Caco-2 (cell line): Measurements from ENCODE around the gene BNIP2. TPM values are rescaled to one million over a fixed set of nuclear protein-coding genes. Genes with fewer than 3 reads are reported as not detected.

ENCODE experiments used
- BruUV-seq: library from RNA; stranded (reverse); fragments of 400-500 nt; replicated peaks from 2 replicates; lab custom pipeline; 2021; lab: Mats Ljungman, UMichigan
- CTCF ChIA-PET: fragments of 300-600 bp; sonication (Branson Sonifier 250); formaldehyde crosslinking; loops from one replicate; lab custom pipeline; 2022; ENCODE audit warnings: antibody characterized with exemption; lab: Charles Lee
- POLR2A ChIA-PET: fragments of 300-600 bp; sonication (Branson Sonifier 250); formaldehyde crosslinking; loops from one replicate; lab custom pipeline; 2022; ENCODE audit warnings: antibody characterized with exemption; lab: Charles Lee
- DNase-seq, 2 experiments: peaks; one replicate each; pipeline versions ENCODE4 v3.0.0 to v3.0.0-alpha.2; 2020 to 2022
- H3K27me3 ChIP-seq: replicated peaks from 2 replicates; pipeline ENCODE4 v1.6.0; 2011; ENCODE audit warnings: low read length; ENCODE audit not compliant: control insufficient read depth, insufficient read depth
- H3K36me3 ChIP-seq: 2 replicates; pipeline ENCODE4 v1.5.1; 2011; ENCODE audit warnings: low read length; ENCODE audit not compliant: control insufficient read depth, insufficient read depth
- H3K4me1 ChIP-seq: fragments of 250-450 bp; sonication (Bioruptor Pico); 2 replicates; pipeline ENCODE4 v1.5.1; 2020; ENCODE audit warnings: mild to moderate bottlenecking
- H3K4me3 ChIP-seq: 2 replicates; pipeline ENCODE4 v1.5.1; 2011; ENCODE audit warnings: low read depth, mild to moderate bottlenecking, control low read depth, low read length
- H3K9me3 ChIP-seq: fragments of 250-450 bp; sonication (Bioruptor Pico); 2 replicates; pipeline ENCODE4 v1.5.1; 2020; ENCODE audit warnings: mild to moderate bottlenecking, moderate library complexity
- H3K27ac Mint-ChIP-seq: one replicate; pipeline ENCODE4 v1.8.0; 2022; ENCODE audit warnings: mixed read lengths; ENCODE audit not compliant: unreplicated experiment
- H3K27me3 Mint-ChIP-seq: one replicate; pipeline ENCODE4 v1.8.0; 2022; ENCODE audit warnings: mixed read lengths; ENCODE audit not compliant: insufficient read depth, unreplicated experiment
- H3K36me3 Mint-ChIP-seq: one replicate; pipeline ENCODE4 v1.8.0; 2022; ENCODE audit warnings: mild to moderate bottlenecking, mixed read lengths; ENCODE audit not compliant: insufficient read depth, unreplicated experiment
- H3K4me1 Mint-ChIP-seq: one replicate; pipeline ENCODE4 v1.8.0; 2022; ENCODE audit warnings: low read depth, mixed read lengths; ENCODE audit not compliant: unreplicated experiment
- H3K4me3 Mint-ChIP-seq: one replicate; pipeline ENCODE4 v1.8.0; 2022; ENCODE audit warnings: mild to moderate bottlenecking, moderate library complexity, mixed read lengths; ENCODE audit not compliant: unreplicated experiment
- H3K9me3 Mint-ChIP-seq: one replicate; pipeline ENCODE4 v1.8.0; 2022; ENCODE audit warnings: mixed read lengths; ENCODE audit not compliant: unreplicated experiment
- CTCF ChIP-seq, 2 experiments: fragments of 200-600 bp in 1 of 2; IDR thresholded peaks; 1 replicate in 1 of 2; 2 replicates in 1 of 2; pipeline versions ENCODE4 v1.5.1 to v1.8.0; 2011 to 2022; ENCODE audit warnings: antibody characterized with exemption in 1 of 2, control low read depth in 1 of 2, inconsistent platforms in 1 of 2, low read depth in 1 of 2, low read length in 1 of 2, mild to moderate bottlenecking in 1 of 2, moderate library complexity in 1 of 2; ENCODE audit not compliant: insufficient read depth in 1 of 2, severe bottlenecking in 1 of 2, unreplicated experiment in 1 of 2
- intact Hi-C: fragments of 100-400 bp; cut with micrococcal nuclease; formaldehyde crosslinking; loops from one replicate; pipeline ENCODE4 v1.10.0; 2022; ENCODE audit not compliant: unreplicated experiment
- total RNA-seq: library from RNA; stranded (reverse); gene quantifications from 2 replicates; pipeline ENCODE4 v1.2.3, GENCODE V29; 2022

The BNIP2 gene
- total RNA-seq, 1 experiment from 2014 or later: 54.0 TPM

- H3K27ac Mint-ChIP-seq: no peak overlapping the region
Observed at GRCh38 chr15:59662260-59662659, 26.9 kb downstream of the BNIP2 start.

GRCh38 chr15:59659366-59659765 is 29.8 kb downstream of the BNIP2 start:
- no peaks in the 10 kb centered on the region for H3K4me1 Mint-ChIP-seq
- no peak overlapping the region for H3K4me3 Mint-ChIP-seq
- ChIA-PET POLR2A (interaction anchor here (0.6 kb wide), 1 partner anchor 22 kb away, joined by 3 read pairs; no protein-coding TSS in a partner anchor), CTCF (no interaction called here)
- peaks cover 22% of the 10 kb centered on the region for H3K36me3 Mint-ChIP-seq
- Histone ChIP-seq H3K36me3 (no peaks in the 10 kb centered on the region), H3K4me1 (peaks cover 10% of the 10 kb centered on the region), H3K27me3 (no peaks in the 10 kb centered on the region), H3K9me3 (no peaks in the 10 kb centered on the region), H3K4me3 (no peak overlapping the region)
- TF ChIP-seq CTCF (IDR thresholded peaks at IDR 0.05; ENCODE audit: insufficient read depth in 1 of 2, low read depth in 1 of 2, low read length in 1 of 2, severe bottlenecking in 1 of 2, unreplicated experiment in 1 of 2): no peak
- no TSS peak for BruUV-seq
- no peak overlapping the region for H3K27ac Mint-ChIP-seq
- no peak for DNase-seq
- no peaks in the 10 kb centered on the region for H3K9me3 Mint-ChIP-seq
- intact Hi-C loops: no loop called here
- H3K27me3 Mint-ChIP-seq: no peaks in the 10 kb centered on the region

More at GRCh38 chr15:59662260-59662659, 26.9 kb downstream of the BNIP2 start:
- no peak overlapping the region for H3K4me3 Mint-ChIP-seq
- Histone ChIP-seq H3K9me3 (no peaks in the 10 kb centered on the region), H3K4me3 (no peak overlapping the region), H3K27me3 (no peaks in the 10 kb centered on the region), H3K4me1 (no peaks in the 10 kb centered on the region), H3K36me3 (no peaks in the 10 kb centered on the region)
- no peaks in the 10 kb centered on the region for H3K9me3 Mint-ChIP-seq
- H3K4me1 Mint-ChIP-seq: no peaks in the 10 kb centered on the region
- TF ChIP-seq CTCF (IDR thresholded peaks at IDR 0.05; ENCODE audit: insufficient read depth in 1 of 2, low read depth in 1 of 2, low read length in 1 of 2, severe bottlenecking in 1 of 2, unreplicated experiment in 1 of 2): no peak
- DNase-seq: no peak
- peaks cover 29% of the 10 kb centered on the region for H3K36me3 Mint-ChIP-seq
- ChIA-PET POLR2A (no interaction called here), CTCF (no interaction called here)
- no peaks in the 10 kb centered on the region for H3K27me3 Mint-ChIP-seq
- no TSS peak for BruUV-seq
- intact Hi-C loops: no loop called here

- H3K4me3 Mint-ChIP-seq: no peak overlapping the region
- intact Hi-C loops: no loop called here
- H3K4me1 ChIP-seq: peaks cover 10% of the 10 kb centered on the region
- H3K27ac Mint-ChIP-seq: no peak overlapping the region
- no TSS peak for BruUV-seq
- peak overlapping the region; percentile 22; the same call in 1 of the 2 replicates for H3K4me3 ChIP-seq
- no peaks in the 10 kb centered on the region for H3K9me3 Mint-ChIP-seq
- peaks cover 21% of the 10 kb centered on the region for H3K36me3 Mint-ChIP-seq
- no peaks in the 10 kb centered on the region for H3K27me3 ChIP-seq
- H3K9me3 ChIP-seq: no peaks in the 10 kb centered on the region
- ChIA-PET CTCF (interaction anchor here (0.6 to 1.7 kb wide), 3 partner anchors 27 to 125 kb away, joined by 4 to 6 read pairs (median 5); no protein-coding TSS in a partner anchor), POLR2A (interaction anchor here (0.6 to 1.0 kb wide), 7 partner anchors 9 to 935 kb away, joined by 3 to 13 read pairs (median 4); partner anchors contain the start of genes BNIP2 and MYO1E)
- DNase-seq: no peak
- TF ChIP-seq CTCF (IDR thresholded peaks at IDR 0.05; ENCODE audit: insufficient read depth in 1 of 2, low read depth in 1 of 2, low read length in 1 of 2, severe bottlenecking in 1 of 2, unreplicated experiment in 1 of 2): no peak
- peaks cover 6% of the 10 kb centered on the region for H3K4me1 Mint-ChIP-seq
- peaks cover 2% of the 10 kb centered on the region; the same call in 1 of the 2 replicates for H3K36me3 ChIP-seq
- no peaks in the 10 kb centered on the region for H3K27me3 Mint-ChIP-seq
Observed at GRCh38 chr15:59657635-59658125, 31.4 kb downstream of the BNIP2 start.
